SK-N-SH treated with all-trans-retinoic acid at 6 μM for 48 hours (cell line): Measurements from ENCODE around the gene PEPD.

ENCODE experiments used
- ARNTL ChIP-seq: fragments of 450-650 bp; formaldehyde crosslinking; IDR thresholded peaks from 2 replicates; pipeline ENCODE4 v1.5.0; 2020; ENCODE audit warnings: low read depth, mild to moderate bottlenecking, moderate library complexity, borderline replicate concordance
- PPARA ChIP-seq: fragments of 250-450 bp; sonication (Bioruptor Pico); IDR thresholded peaks from 2 replicates; pipeline ENCODE4 v1.5.0; 2020; ENCODE audit warnings: mild to moderate bottlenecking, borderline replicate concordance
- ZFP3 ChIP-seq: fragments of 250-450 bp; sonication (Bioruptor Pico); IDR thresholded peaks from 2 replicates; pipeline ENCODE4 v1.5.0; 2020; ENCODE audit warnings: mild to moderate bottlenecking, moderate library complexity
- ZFP30 ChIP-seq: fragments of 450-650 bp; formaldehyde crosslinking; IDR thresholded peaks from 2 replicates; pipeline ENCODE4 v1.5.0; 2022; ENCODE audit warnings: mild to moderate bottlenecking, moderate library complexity
- TF ChIP-seq, protein P1 (sequence below): fragments of 250-450 bp; sonication (Bioruptor Pico); IDR thresholded peaks from 2 replicates; pipeline ENCODE4 v1.5.1; 2020; ENCODE audit warnings: low read depth, mild to moderate bottlenecking, moderate library complexity
- TF ChIP-seq, protein P2 (sequence below): fragments of 250-450 bp; sonication (Bioruptor Pico); IDR thresholded peaks from 2 replicates; pipeline ENCODE4 v1.5.1; 2021; ENCODE audit warnings: mild to moderate bottlenecking, moderate library complexity
- TF ChIP-seq, protein P3 (sequence below): fragments of 250-450 bp; sonication (Bioruptor Pico); IDR thresholded peaks from 2 replicates; pipeline ENCODE4 v1.8.0; 2021; ENCODE audit warnings: low read depth, mild to moderate bottlenecking, moderate library complexity, borderline replicate concordance

DNA sequence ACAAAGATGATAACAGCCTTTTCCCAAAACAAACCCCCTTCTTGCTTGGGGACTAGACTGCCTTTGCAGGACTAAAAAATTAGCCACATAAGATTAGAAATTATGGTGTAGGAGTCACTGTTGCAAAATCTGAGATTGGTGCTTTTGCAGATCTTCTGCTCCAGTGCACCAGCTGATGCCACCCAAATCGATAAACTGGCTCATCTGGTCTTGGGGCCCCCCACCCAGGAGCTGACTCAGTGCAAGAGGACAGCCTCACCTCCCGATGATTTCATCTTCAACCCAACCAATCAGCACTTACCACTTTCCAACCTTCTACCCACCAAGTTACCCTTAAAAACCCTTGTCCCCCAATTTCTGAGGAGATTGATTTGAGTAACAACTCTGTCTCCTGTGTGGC lies 47.1 kb upstream of the PEPD start:
- TF ChIP-seq, protein P1, sequence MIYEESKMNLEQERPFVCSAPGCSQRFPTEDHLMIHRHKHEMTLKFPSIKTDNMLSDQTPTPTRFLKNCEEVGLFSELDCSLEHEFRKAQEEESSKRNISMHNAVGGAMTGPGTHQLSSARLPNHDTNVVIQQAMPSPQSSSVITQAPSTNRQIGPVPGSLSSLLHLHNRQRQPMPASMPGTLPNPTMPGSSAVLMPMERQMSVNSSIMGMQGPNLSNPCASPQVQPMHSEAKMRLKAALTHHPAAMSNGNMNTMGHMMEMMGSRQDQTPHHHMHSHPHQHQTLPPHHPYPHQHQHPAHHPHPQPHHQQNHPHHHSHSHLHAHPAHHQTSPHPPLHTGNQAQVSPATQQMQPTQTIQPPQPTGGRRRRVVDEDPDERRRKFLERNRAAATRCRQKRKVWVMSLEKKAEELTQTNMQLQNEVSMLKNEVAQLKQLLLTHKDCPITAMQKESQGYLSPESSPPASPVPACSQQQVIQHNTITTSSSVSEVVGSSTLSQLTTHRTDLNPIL, result no peak
- TF ChIP-seq ARNTL (CRISPR knock-in tag) (no peak), ZFP30 (CRISPR knock-in tag) (no peak), ZFP3 (CRISPR knock-in tag) (no peak), PPARA (CRISPR knock-in tag) (no peak)
- TF ChIP-seq, protein P2, sequence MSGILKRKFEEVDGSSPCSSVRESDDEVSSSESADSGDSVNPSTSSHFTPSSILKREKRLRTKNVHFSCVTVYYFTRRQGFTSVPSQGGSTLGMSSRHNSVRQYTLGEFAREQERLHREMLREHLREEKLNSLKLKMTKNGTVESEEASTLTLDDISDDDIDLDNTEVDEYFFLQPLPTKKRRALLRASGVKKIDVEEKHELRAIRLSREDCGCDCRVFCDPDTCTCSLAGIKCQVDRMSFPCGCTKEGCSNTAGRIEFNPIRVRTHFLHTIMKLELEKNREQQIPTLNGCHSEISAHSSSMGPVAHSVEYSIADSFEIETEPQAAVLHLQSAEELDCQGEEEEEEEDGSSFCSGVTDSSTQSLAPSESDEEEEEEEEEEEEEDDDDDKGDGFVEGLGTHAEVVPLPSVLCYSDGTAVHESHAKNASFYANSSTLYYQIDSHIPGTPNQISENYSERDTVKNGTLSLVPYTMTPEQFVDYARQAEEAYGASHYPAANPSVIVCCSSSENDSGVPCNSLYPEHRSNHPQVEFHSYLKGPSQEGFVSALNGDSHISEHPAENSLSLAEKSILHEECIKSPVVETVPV, result no peak
- TF ChIP-seq, protein P3, sequence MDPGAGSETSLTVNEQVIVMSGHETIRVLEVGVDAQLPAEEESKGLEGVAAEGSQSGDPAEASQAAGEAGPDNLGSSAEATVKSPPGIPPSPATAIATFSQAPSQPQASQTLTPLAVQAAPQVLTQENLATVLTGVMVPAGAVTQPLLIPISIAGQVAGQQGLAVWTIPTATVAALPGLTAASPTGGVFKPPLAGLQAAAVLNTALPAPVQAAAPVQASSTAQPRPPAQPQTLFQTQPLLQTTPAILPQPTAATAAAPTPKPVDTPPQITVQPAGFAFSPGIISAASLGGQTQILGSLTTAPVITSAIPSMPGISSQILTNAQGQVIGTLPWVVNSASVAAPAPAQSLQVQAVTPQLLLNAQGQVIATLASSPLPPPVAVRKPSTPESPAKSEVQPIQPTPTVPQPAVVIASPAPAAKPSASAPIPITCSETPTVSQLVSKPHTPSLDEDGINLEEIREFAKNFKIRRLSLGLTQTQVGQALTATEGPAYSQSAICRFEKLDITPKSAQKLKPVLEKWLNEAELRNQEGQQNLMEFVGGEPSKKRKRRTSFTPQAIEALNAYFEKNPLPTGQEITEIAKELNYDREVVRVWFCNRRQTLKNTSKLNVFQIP (CRISPR knock-in tag), result no peak
